Esophagus mucosa (tissue), 1 donor: ENCODE data around the gene WEE2. TPM values are rescaled to one million over a fixed set of nuclear protein-coding genes. Genes with fewer than 3 reads are reported as not detected.

ENCODE experiments used
- total RNA-seq: library from RNA; stranded (reverse); gene quantifications from one replicate; pipeline ENCODE4 v1.2.4, GENCODE V29; 2023
- donor health status: DM: yes; HTN: yes; CAD: no.

WEE2 gene
- total RNA-seq, 1 donor from 2014 or later: not detected

Other genes starting within 250 kb of the WEE2 start
- 18.6 TPM for gene AGK, start 156.9 kb upstream of the WEE2 start, total RNA-seq
- 6.9 TPM for gene DENND11, start 6.2 kb upstream of the WEE2 start, total RNA-seq
- 105 TPM for gene SSBP1, start 30.0 kb downstream of the WEE2 start, total RNA-seq
- gene TAS2R3, start 55.7 kb downstream of the WEE2 start, total RNA-seq: 0.96 TPM
- gene TAS2R4, start 68.3 kb downstream of the WEE2 start, total RNA-seq: 0.56 TPM
- gene TAS2R5, start 81.9 kb downstream of the WEE2 start, total RNA-seq: 1.0 TPM
- not detected for gene PRSS37, start 133.1 kb downstream of the WEE2 start, total RNA-seq
- gene OR9A4, start 208.0 kb downstream of the WEE2 start, total RNA-seq: not detected
- 0.20 TPM for gene CLEC5A, start 238.6 kb downstream of the WEE2 start, total RNA-seq